CD4-positive, alpha-beta memory T cell (primary cell): Measurements from ENCODE around the gene PANX2. TPM values are rescaled to one million over a fixed set of nuclear protein-coding genes. Genes with fewer than 3 reads are reported as not detected.

Source experiments
- CTCF ChIA-PET: fragments of 350-600 bp; sonication (Branson Sonifier 250); formaldehyde crosslinking; loops from one replicate; lab custom pipeline; 2021; ENCODE audit warnings: inconsistent platforms; ENCODE audit not compliant: partially characterized antibody; lab: Charles Lee
- POLR2A ChIA-PET: fragments of 350-600 bp; sonication (Branson Sonifier 250); formaldehyde crosslinking; loops from one replicate; lab custom pipeline; 2021; ENCODE audit not compliant: partially characterized antibody; lab: Charles Lee
- DNase-seq, 5 donors: peaks; one replicate each; pipeline versions ENCODE4 v3.0.0 to v3.0.0-alpha.2; 2020 to 2022; ENCODE audit warnings: mixed read lengths in 1 of 5
- H3K27ac ChIP-seq: one replicate; pipeline ENCODE4 v1.7.0; 2013; ENCODE audit warnings: low read depth, low read length
- H3K27me3 ChIP-seq: 2 replicates; pipeline ENCODE4 v1.7.0; 2013; ENCODE audit warnings: mild to moderate bottlenecking, low read length, moderate library complexity; ENCODE audit not compliant: insufficient read depth
- H3K36me3 ChIP-seq: 2 replicates; pipeline ENCODE4 v1.7.0; 2013; ENCODE audit warnings: mild to moderate bottlenecking, low read length, moderate library complexity; ENCODE audit not compliant: insufficient read depth
- H3K4me1 ChIP-seq: 2 replicates; pipeline ENCODE4 v1.7.0; 2013; ENCODE audit warnings: mild to moderate bottlenecking, low read length, moderate library complexity; ENCODE audit not compliant: insufficient read depth
- H3K4me3 ChIP-seq, 2 donors: one replicate each; pipeline ENCODE4 v1.7.0; 2013; ENCODE audit warnings: low read length in 2 of 2, mild to moderate bottlenecking in 1 of 2
- H3K9me3 ChIP-seq, 2 donors: one replicate each; pipeline ENCODE4 v1.7.0; 2013; ENCODE audit warnings: low read length in 2 of 2, control low read depth in 1 of 2; ENCODE audit not compliant: control insufficient read depth in 1 of 2
- H3K27ac Mint-ChIP-seq, 7 donors: one replicate each; pipeline ENCODE4 v1.8.0; 2020 to 2021; ENCODE audit warnings: mixed read lengths in 7 of 7, mild to moderate bottlenecking in 6 of 7, inconsistent platforms in 3 of 7, moderate library complexity in 3 of 7
- H3K27me3 Mint-ChIP-seq, 2 donors: one replicate each; pipeline ENCODE4 v1.8.0; 2020 to 2021; ENCODE audit warnings: mixed read lengths in 2 of 2
- H3K36me3 Mint-ChIP-seq, 2 donors: one replicate each; pipeline ENCODE4 v1.8.0; 2020 to 2021; ENCODE audit warnings: mixed read lengths in 2 of 2, inconsistent platforms in 1 of 2, mild to moderate bottlenecking in 1 of 2
- H3K4me1 Mint-ChIP-seq, 4 donors: one replicate each; pipeline ENCODE4 v1.8.0; 2020 to 2021; ENCODE audit warnings: mixed read lengths in 4 of 4, mild to moderate bottlenecking in 1 of 4
- H3K4me3 Mint-ChIP-seq, 8 donors: one replicate each; pipeline ENCODE4 v1.8.0; 2020 to 2021; ENCODE audit warnings: mixed read lengths in 8 of 8, mild to moderate bottlenecking in 7 of 8, moderate library complexity in 6 of 8, inconsistent platforms in 3 of 8
- H3K9me3 Mint-ChIP-seq, 8 donors: one replicate each; pipeline ENCODE4 v1.8.0; 2020 to 2021; ENCODE audit warnings: mixed read lengths in 8 of 8, mild to moderate bottlenecking in 5 of 8, inconsistent platforms in 3 of 8, moderate library complexity in 1 of 8
- intact Hi-C: fragments of 100-400 bp; cut with micrococcal nuclease; formaldehyde crosslinking; loops from one replicate; pipeline ENCODE4 v1.15.1; 2023
- polyA plus RNA-seq, 2 donors: library from polyadenylated mRNA; unstranded; fragments of 300-500 nt; fragmentation: Illumina TruSeq; gene quantifications; one replicate each; pipeline ENCODE4 v1.2.3, GENCODE V29; 2021
- total RNA-seq, 2 experiments: library from RNA; stranded (reverse); gene quantifications; one replicate each; pipeline ENCODE4 v1.2.3, GENCODE V29; 2021

Gene PANX2
- total and polyA plus RNA-seq, 4 experiments from 2014 or later, result not detected

GRCh38 chr22:50186181-50186714, 15.7 kb downstream of the PANX2 start:
- peak overlapping the region; percentile 90 to 99 (median 96) for H3K4me3 Mint-ChIP-seq
- peaks cover 11 to 44% (median 30%) of the 10 kb centered on the region in 4 donors for H3K4me1 Mint-ChIP-seq
- DNase-seq, result peak in 1 of 5 donors; percentile 42
- H3K36me3 Mint-ChIP-seq, result peaks cover 0 to 8% of the 10 kb centered on the region in 2 donors
- intact Hi-C loops, result loop anchor here (10.0 kb wide), 1 partner anchor 251 kb away; no protein-coding TSS in a partner anchor
- H3K27me3 Mint-ChIP-seq, result peaks cover 0 to 2% of the 10 kb centered on the region in 2 donors
- no peaks in the 10 kb centered on the region for H3K36me3 ChIP-seq
- peaks cover 47% of the 10 kb centered on the region for H3K4me1 ChIP-seq
- no peaks in the 10 kb centered on the region for H3K9me3 ChIP-seq
- H3K9me3 Mint-ChIP-seq, result no peaks in the 10 kb centered on the region
- peak overlapping the region; percentile 36 to 62 for H3K4me3 ChIP-seq
- no peaks in the 10 kb centered on the region for H3K27me3 ChIP-seq
- ChIA-PET POLR2A (interaction anchor here (1.2 to 1.6 kb wide), 3 partner anchors 10 to 22 kb away, joined by 3 to 5 read pairs (median 4); no protein-coding TSS in a partner anchor), CTCF (interaction anchor here (0.9 to 1.6 kb wide), 5 partner anchors 10 to 339 kb away, joined by 3 to 6 read pairs (median 4); partner anchors contain the start of gene SCO2)
- peak overlapping the region; percentile 68 for H3K27ac ChIP-seq
- peak overlapping the region; percentile 94 to 98 (median 97) for H3K27ac Mint-ChIP-seq

- Mint-ChIP-seq H3K9me3 (no peaks in the 10 kb centered on the region), H3K4me3 (peak overlapping the region; percentile 91 to 99 (median 96)), H3K36me3 (peaks cover 0 to 13% of the 10 kb centered on the region in 2 donors), H3K4me1 (peaks cover 16 to 51% (median 36%) of the 10 kb centered on the region in 4 donors), H3K27ac (peak overlapping the region; percentile 94 to 98 (median 97)), H3K27me3 (peaks cover 0 to 2% of the 10 kb centered on the region in 2 donors)
- Histone ChIP-seq H3K36me3 (no peaks in the 10 kb centered on the region), H3K27ac (peak overlapping the region; percentile 68), H3K9me3 (no peaks in the 10 kb centered on the region), H3K4me1 (peaks cover 51% of the 10 kb centered on the region), H3K27me3 (no peaks in the 10 kb centered on the region), H3K4me3 (peak overlapping the region; percentile 36 to 62)
- intact Hi-C loops, result loop anchor here (10.0 kb wide), 1 partner anchor 252 kb away; no protein-coding TSS in a partner anchor
- ChIA-PET CTCF (interaction anchor here (0.9 to 1.6 kb wide), 5 partner anchors 9 to 339 kb away, joined by 3 to 6 read pairs (median 4); partner anchors contain the start of gene SCO2), POLR2A (interaction anchor here (0.9 to 1.6 kb wide), 7 partner anchors 8 to 440 kb away, joined by 3 to 5 read pairs (median 3); no protein-coding TSS in a partner anchor)
- peak in 1 of 5 donors; percentile 56 for DNase-seq
These were observed 16.4 kb downstream of the PANX2 start for GRCh38 chr22:50186761-50187523.

DNA sequence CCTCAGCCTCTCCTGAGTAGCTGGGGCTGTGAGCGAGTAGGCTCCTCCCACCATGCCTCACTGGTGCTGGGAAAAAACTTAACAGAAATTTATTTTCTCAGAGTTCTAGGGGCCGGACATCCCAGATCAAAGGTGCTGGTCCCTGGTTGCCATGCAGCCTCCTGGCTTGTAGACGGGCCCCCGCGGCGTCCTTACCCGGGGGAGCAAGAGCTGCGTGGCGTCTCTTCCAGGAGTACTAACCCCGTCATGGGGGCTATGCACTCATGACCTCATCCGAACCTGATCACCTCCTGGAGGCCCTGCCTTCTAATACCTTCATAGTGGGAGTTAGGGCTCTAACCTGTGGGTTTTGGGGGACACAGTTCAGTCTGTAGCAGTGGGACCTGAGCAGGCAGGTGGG, 17.8 kb downstream of the PANX2 start:
- no peaks in the 10 kb centered on the region for H3K27me3 ChIP-seq
- Mint-ChIP-seq H3K27me3 (peaks cover 0 to 2% of the 10 kb centered on the region in 2 donors), H3K27ac (peak overlapping the region; percentile 52 to 99 (median 96)), H3K4me1 (peaks cover 18 to 64% (median 47%) of the 10 kb centered on the region in 4 donors), H3K36me3 (peaks cover 0 to 16% of the 10 kb centered on the region in 2 donors), H3K4me3 (peak overlapping the region in 4 of 8 donors; percentile 27 to 48 (median 38)), H3K9me3 (no peaks in the 10 kb centered on the region)
- DNase-seq, result peak in 1 of 5 donors; percentile 26
- ChIA-PET POLR2A (interaction anchor here (0.7 to 1.6 kb wide), 2 partner anchors 56 to 351 kb away, joined by 3 read pairs; no protein-coding TSS in a partner anchor), CTCF (no interaction called here)
- no peak overlapping the region for H3K4me3 ChIP-seq
- peaks cover 65% of the 10 kb centered on the region for H3K4me1 ChIP-seq
- no peaks in the 10 kb centered on the region for H3K9me3 ChIP-seq
- intact Hi-C loops, result loop anchor here (10.0 kb wide), 1 partner anchor 254 kb away; no protein-coding TSS in a partner anchor
- peaks cover 3% of the 10 kb centered on the region for H3K36me3 ChIP-seq
- H3K27ac ChIP-seq, result peak overlapping the region; percentile 97

DNA sequence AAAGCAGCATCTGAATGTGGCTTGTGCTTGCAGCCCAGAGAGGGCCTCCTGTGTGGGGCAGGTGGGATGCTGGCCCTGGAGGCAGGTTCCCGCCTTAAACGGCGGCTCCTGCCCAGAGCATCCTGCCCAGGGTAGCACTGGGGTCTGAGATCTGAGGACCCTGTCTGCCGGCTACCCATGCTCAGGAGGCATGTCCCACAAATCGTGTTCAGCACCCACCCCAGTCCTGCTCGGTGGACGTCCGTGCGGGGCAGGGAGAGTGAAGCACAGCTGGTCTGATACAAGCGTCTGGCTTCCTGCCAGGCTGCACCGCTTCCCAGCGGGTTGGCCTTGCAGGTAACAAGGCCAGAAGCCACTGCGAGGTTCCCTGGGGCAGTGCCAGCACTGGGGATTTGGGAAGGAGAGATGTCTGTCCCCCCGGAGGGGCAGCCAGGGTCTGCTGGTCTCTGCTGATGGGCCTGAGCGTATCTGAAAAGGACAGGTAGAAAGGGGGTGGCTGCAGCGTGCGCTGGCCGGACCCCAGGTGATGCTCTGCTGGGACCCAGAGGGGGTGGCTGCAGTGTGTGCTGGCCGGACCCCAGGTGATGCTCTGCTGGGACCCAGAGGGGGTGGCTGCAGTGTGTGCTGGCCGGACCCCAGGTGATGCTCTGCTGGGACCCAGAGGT, 18.8 kb downstream of the PANX2 start:
- Histone ChIP-seq H3K9me3 (no peaks in the 10 kb centered on the region), H3K27ac (peak overlapping the region; percentile 97), H3K36me3 (peaks cover 12% of the 10 kb centered on the region), H3K4me1 (peaks cover 73% of the 10 kb centered on the region), H3K27me3 (no peaks in the 10 kb centered on the region), H3K4me3 (peak overlapping the region in 1 of 2 donors; percentile 52)
- H3K27ac Mint-ChIP-seq, result peak overlapping the region; percentile 96 to 100 (median 99)
- ChIA-PET CTCF (interaction anchor here (1.5 to 2.6 kb wide), 3 partner anchors 19 to 423 kb away, joined by 3 to 11 read pairs (median 4); no protein-coding TSS in a partner anchor), POLR2A (interaction anchor here (0.6 to 4.5 kb wide), 13 partner anchors 12 to 432 kb away, joined by 3 to 73 read pairs (median 6); partner anchors contain the start of genes HDAC10, LMF2, NCAPH2 and SCO2)
- H3K27me3 Mint-ChIP-seq, result no peaks in the 10 kb centered on the region
- peaks cover 0 to 16% of the 10 kb centered on the region in 2 donors for H3K36me3 Mint-ChIP-seq
- H3K4me1 Mint-ChIP-seq, result peaks cover 18 to 64% (median 45%) of the 10 kb centered on the region in 4 donors
- H3K4me3 Mint-ChIP-seq, result peak overlapping the region in 7 of 8 donors; percentile 81 to 95 (median 92)
- no peaks in the 10 kb centered on the region for H3K9me3 Mint-ChIP-seq
- intact Hi-C loops, result loop anchor here (10.0 kb wide), 1 partner anchor 255 kb away; no protein-coding TSS in a partner anchor
- peak in 1 of 5 donors; percentile 43 for DNase-seq

DNA sequence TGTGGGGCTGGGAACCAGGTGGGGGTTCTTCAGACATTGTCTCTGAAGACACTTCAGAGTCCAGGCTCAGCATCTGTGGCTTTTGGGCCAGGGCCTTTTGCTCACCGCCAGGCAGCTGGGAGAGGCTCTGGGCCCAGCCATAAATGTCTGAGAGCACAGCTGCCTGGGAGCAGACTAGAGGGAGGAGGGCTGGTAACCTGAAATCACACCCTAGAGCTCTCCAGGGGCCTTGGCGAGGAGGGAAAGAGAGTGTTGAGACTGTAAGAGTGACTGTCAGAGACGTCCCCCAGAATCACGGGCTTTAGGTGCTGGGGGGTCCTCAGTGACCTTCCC, 19.3 kb downstream of the PANX2 start:
- peak overlapping the region; percentile 81 to 95 (median 90) for H3K4me3 Mint-ChIP-seq

More for the DNA sequence above, 19.3 kb downstream of the PANX2 start:
- Histone ChIP-seq H3K27ac (peak overlapping the region; percentile 97), H3K4me3 (peak overlapping the region in 1 of 2 donors; percentile 52), H3K27me3 (no peaks in the 10 kb centered on the region), H3K36me3 (peaks cover 17% of the 10 kb centered on the region), H3K4me1 (peaks cover 73% of the 10 kb centered on the region), H3K9me3 (no peaks in the 10 kb centered on the region)
- no peak for DNase-seq
- CTCF ChIA-PET, result interaction anchor here (1.3 to 2.6 kb wide), 4 partner anchors 19 to 423 kb away, joined by 3 to 11 read pairs (median 4); partner anchors contain the start of gene SCO2
- POLR2A ChIA-PET, result interaction anchor here (0.6 to 4.5 kb wide), 13 partner anchors 11 to 431 kb away, joined by 3 to 73 read pairs (median 6); partner anchors contain the start of genes HDAC10, LMF2, NCAPH2 and SCO2
- peak overlapping the region; percentile 96 to 100 (median 99) for H3K27ac Mint-ChIP-seq
- H3K9me3 Mint-ChIP-seq, result no peaks in the 10 kb centered on the region
- peaks cover 18 to 60% (median 44%) of the 10 kb centered on the region in 4 donors for H3K4me1 Mint-ChIP-seq
- intact Hi-C loops, result loop anchor here (1.0 to 10.0 kb wide), 6 partner anchors 10 to 431 kb away; partner anchors contain the start of genes SCO2 and TUBGCP6
- peaks cover 0 to 16% of the 10 kb centered on the region in 2 donors for H3K36me3 Mint-ChIP-seq
- H3K27me3 Mint-ChIP-seq, result no peaks in the 10 kb centered on the region
